ENCODE data around the gene FANCG.

The FANCG gene

DNA sequence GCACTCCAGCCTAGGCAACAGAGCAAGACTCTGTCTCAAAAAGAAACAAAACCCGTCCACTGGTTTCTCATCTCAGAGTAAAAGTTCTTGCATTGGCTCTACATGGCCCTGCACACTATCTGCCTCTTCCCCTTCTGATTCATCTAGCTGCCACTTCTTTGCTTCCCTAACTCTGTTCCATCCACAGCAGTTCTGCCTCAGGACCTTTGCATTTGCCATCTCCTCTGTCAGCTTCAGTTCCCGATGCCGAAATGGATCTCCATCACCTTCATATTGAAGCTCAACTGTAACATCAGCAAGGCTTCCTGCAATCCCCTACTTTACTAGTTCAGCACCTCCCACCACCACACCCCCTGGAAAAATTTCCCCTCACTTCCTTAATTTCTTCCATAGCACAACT, 17.8 kb upstream of the FANCG start:
- TF ChIP-seq, protein P1, sequence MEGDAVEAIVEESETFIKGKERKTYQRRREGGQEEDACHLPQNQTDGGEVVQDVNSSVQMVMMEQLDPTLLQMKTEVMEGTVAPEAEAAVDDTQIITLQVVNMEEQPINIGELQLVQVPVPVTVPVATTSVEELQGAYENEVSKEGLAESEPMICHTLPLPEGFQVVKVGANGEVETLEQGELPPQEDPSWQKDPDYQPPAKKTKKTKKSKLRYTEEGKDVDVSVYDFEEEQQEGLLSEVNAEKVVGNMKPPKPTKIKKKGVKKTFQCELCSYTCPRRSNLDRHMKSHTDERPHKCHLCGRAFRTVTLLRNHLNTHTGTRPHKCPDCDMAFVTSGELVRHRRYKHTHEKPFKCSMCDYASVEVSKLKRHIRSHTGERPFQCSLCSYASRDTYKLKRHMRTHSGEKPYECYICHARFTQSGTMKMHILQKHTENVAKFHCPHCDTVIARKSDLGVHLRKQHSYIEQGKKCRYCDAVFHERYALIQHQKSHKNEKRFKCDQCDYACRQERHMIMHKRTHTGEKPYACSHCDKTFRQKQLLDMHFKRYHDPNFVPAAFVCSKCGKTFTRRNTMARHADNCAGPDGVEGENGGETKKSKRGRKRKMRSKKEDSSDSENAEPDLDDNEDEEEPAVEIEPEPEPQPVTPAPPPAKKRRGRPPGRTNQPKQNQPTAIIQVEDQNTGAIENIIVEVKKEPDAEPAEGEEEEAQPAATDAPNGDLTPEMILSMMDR (IDR thresholded peaks at IDR 0.05; ENCODE audit: low read depth, low read length), result no peak
- no peak for DNase-seq (ENCODE audit: extremely low read depth, low read depth)

DNA sequence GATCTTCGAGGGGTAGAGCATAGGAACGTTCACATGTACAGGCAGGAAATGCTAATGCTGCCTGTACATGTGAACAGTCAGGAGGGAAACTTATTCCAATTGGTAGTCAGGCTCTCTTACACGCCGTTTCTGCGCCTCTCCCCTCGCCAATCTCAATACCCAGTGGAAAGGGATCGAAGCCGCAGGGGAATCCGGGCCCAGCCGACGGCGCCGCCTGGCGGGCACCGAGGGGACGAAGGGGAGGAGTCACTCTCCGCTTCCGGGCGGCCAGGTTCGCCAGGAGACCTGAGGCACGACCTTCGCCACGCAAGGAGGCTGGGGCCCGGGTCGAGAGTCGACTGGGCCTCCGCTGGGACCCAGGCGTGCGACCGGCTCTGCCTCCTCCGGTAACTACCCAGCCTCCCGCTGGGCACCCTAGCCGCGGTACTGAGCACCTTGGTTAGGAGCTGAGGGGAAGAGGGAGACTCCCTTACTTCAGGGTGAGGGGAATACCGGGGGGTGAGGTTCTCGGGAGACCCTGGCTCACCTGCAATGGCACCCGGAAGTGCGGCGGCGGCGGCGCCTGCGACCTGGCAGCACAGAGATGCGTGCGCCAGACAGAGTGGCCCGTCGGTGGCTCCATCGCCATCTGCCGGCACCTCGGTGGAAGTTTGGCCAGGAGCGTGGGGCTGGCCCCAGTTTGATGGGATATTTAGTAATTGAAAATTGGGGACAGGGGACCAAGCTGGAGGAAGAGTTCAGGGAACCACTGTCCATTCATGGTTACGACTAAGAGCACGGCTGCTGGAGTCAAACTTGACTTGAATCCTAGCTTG, 16.5 kb upstream of the FANCG start, which contains the start of gene PIGO:
Gene PIGO (minus strand): TSS at position 557 of the 815 bp plus-strand sequence. CDS start 1,026 bp downstream, outside the sequence.
- TF ChIP-seq, protein P1 (IDR thresholded peaks at IDR 0.05; ENCODE audit: low read depth, low read length), result peak; percentile 89
- DNase-seq (ENCODE audit: extremely low read depth, low read depth), result peak; percentile 45

DNA sequence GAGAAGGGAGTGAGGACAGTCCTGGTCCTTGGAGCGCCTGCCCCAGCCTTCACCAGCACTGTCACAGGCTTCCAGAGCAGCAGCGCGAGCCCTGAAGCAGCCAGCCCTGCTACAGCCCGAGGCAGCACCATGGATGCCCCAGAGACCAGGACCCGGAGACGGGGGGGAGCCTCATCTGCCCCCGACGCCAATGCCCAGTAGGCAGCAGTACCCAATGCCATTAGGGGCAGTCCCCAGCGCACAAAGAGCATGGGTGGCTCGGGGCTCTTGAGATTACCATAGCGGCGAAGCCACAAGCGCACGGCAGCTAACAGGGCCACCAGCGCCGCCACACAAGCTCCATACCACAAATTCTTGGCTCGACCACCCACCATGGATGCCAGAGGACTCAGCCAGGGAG, 11.8 kb upstream of the FANCG start:
- no peak for DNase-seq (ENCODE audit: extremely low read depth, low read depth)
- TF ChIP-seq, protein P1 (IDR thresholded peaks at IDR 0.05; ENCODE audit: low read depth, low read length), result no peak

DNA sequence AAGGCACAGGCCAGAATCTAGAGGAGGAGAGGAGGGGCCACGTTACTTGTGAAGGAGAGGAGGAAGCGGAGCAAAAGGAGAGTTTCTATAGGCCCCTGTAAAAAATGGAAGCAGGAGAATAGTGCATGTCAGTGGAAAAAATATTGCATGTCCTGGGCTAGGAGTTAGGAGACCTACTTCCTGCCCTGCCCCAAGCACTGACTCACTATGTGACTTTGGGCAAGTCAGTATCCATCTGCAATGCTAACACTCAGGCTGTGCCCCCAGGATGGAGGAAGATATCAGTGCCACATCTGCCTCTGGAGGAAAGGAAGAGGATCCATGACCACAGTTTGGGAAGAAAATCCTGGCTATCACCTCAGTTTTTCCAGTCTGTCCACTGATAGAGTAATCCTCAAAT, 9.7 kb upstream of the FANCG start:
- no peak for DNase-seq (ENCODE audit: extremely low read depth, low read depth)
- TF ChIP-seq, protein P1 (IDR thresholded peaks at IDR 0.05; ENCODE audit: low read depth, low read length), result no peak

DNA sequence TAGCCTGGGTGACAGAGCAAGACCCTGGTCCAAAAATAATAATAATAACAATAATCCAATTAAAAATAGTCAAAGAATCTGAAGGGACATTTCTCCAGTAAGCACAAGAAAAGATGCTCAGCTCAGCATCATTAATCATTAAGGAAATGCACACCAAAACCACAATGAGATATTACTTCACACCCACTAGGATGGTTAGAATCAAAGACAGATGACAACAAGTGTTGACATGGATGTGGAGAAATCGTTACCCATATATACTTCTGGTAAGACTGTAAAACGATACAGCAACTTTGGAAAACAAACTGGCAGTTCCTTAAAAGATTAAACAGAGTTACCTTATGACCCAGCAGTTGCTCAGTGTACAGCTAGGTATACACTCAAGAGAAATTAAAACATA, 5.3 kb upstream of the FANCG start:
- no peak for DNase-seq (ENCODE audit: extremely low read depth, low read depth)
- TF ChIP-seq, protein P1 (IDR thresholded peaks at IDR 0.05; ENCODE audit: low read depth, low read length), result no peak

DNA sequence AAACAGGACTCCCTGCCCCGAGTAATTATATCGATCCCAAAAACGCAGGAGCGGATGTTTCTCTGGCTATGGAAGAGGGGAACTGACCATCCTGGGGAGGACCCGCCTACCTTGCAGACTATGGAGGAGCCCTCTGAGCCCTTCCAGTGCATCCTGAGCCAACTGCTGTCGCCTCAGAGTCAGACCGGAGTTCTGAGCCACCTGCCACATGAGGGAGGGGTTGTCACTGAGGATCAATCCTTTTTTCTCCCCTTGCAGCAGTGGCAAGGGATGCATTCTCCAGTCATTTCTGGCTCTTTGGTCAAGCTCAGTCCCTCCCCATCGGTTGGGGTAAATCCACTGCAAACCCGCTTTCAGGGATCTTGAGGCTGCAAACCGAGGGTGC, 709 bp downstream of the FANCG start:
- TF ChIP-seq, protein P1 (IDR thresholded peaks at IDR 0.05; ENCODE audit: low read depth, low read length), result no peak
- no peak for DNase-seq (ENCODE audit: extremely low read depth, low read depth)

DNA sequence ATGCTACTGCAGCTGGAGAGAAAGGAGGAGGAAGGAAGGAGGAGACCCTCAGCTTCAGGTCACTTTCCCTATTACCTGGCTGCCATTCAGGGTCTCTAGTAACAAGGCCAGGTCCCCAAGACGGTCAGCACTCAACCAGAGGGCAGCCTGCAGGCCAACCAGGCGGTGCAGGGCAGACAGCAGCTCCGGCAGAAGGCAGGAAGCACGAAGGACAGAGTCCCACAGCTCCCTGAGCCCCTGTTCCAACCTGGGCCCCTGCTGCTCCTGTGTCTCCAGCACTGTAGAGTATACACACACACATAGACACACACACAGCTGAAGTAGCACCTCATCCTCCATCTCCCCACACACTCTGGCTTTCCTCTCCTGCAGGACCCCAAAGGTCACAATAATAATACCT, 1.7 kb downstream of the FANCG start:
- TF ChIP-seq, protein P1 (IDR thresholded peaks at IDR 0.05; ENCODE audit: low read depth, low read length), result no peak
- no peak for DNase-seq (ENCODE audit: extremely low read depth, low read depth)

All from AG09319 (cell line).